Measurements from ENCODE around the gene PCGF6.
"Not testable (repeated sequence)": the region's sequence is repeated elsewhere in the genome, so short reads cannot be mapped to it uniquely, and the experiment has no call there.

The PCGF6 gene

DNA sequence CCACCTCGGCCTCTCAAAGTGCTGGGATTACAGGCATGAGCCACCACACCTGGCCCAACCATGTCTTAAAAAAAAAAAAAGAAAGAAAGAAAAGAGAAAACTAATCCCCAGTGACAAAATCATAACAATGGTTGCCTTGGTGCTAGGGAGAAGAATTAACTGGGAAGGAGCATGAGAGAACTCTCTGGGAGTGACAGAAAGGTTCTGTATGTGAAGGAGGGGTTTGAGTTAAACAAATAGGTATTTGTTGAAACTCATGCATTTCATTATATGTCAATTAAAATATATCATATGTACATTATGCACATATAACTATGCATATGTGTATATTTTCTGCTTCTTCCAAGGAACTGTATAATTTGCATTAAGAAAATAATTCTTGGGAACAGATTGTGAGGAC, 40.7 kb downstream of the PCGF6 start:
- DNase-seq, result no peak

- DNase-seq, result no peak
Measured at GRCh38 chr10:103307594-103307993, 43.3 kb downstream of the PCGF6 start.

DNA sequence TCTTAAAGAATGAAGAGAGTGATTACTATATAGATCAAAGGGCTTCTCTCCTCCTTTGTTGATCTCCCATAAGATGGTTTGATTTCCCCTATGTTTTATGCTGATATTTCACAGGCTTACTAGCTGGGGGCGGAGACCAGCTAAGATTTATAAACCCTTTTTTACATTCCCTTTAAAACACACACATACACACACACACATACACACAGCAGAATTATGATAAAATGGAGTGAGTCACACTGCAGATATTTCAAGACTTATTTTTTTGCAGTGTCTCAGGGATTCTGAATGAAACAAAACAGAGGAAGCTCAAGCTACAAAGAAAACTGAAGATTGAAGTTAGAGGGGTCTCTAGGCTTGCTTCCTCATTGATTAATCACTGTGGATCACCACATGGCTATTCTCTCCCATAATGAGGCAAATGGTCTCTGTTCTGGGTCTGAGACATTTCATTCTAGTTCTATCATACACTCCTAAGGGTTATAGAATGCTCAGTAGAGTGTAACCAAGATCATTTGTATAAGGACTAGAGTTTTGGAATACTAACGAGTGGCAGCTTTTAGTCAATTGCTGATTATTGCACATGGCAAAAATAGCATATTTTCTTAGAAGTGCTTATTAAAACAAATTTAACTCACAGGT, 55.4 kb downstream of the PCGF6 start:
- no peak for DNase-seq

DNA sequence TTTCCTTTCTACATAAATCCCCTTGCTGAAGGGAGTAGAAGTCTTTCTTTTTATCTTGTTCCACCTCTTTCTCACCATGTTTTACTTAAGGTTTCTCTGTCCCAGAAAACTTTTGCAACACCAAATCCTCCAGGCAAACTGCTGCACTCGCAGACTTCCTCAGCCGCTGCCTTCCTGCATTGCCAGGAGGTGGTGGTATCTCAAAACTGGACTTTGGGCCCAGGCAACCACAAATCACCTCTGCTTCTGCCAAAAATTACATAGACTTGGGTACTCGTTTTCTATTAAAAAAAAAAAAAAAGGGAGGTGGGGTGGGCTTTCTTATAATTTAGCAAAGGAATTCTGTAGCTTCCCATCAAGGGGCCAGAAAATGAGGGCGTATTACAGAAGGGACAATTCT, 59.4 kb downstream of the PCGF6 start:
- no peak for DNase-seq

GRCh38 chr10:103287992-103288391, 62.9 kb downstream of the PCGF6 start:
- DNase-seq, result no peak

DNA sequence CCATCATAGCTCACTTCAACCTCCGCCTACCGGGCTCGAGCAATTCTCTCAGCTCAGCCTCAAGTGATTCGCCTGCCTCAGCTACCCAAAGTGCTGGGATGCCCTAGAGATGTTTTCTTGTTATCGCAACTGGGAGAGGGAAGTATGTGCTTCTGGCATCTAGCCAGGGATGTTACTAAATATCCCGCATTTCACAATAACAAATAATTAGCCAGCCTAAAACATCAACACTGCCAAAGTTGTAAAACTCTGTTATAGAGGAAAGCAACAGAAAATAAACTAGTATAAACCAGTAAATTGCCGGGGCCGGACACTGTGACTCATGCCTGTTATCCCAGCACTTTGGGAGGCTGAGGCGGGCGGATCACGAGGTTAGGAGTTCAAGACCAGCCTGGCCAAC, 66.8 kb downstream of the PCGF6 start:
- no peak for DNase-seq

GRCh38 chr10:103282961-103283360, 68.0 kb downstream of the PCGF6 start:
- no peak for DNase-seq

- no peak for DNase-seq
Measured at GRCh38 chr10:103281753-103282152, 69.2 kb downstream of the PCGF6 start.

GRCh38 chr10:103280506-103280905, 70.4 kb downstream of the PCGF6 start:
- DNase-seq, result no peak

DNA sequence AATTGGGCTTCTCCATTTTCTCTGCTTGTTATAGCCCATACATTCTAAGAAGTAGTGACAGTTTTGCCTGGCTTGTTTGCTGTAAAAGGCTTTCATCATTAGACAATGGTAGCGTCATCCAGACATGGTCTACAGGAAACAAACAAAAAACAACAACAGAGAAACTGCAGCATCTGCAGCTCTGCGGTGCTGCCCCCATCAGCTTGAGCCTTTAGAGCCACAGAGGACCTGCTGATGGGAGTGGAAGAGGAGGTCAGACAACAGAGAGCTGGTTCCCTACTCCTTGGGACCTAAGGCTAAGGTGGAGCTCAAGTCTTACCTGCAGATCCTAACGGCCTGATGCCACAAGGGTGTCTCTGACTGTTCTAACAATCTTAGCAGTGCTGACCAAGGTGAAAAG, 70.9 kb downstream of the PCGF6 start:
- no peak for DNase-seq

GRCh38 chr10:103278862-103279298, 72.1 kb downstream of the PCGF6 start:
- DNase-seq, result peak; percentile 38

DNA sequence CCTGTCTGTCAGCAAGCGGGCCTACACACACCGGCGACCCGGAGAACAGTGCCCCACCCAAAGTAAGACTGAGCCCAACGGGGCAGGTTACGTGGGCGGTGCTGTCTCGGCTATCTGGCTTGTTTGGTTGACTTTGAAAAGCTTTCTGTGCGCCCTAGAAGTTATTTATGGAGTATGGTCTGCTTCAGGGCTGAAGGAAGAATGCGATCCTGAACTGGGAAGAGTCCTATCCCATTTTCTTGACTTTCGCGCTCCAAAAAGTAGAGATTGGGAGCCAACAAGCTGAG, 72.5 kb downstream of the PCGF6 start:
- no peak for DNase-seq

- no peak for DNase-seq
Measured at GRCh38 chr10:103277713-103278536, 73.0 kb downstream of the PCGF6 start.

- no peak for DNase-seq
Measured at GRCh38 chr10:103276896-103277712, 73.8 kb downstream of the PCGF6 start, which contains the start of gene INA. Gene INA (plus strand): TSS chr10:103277138. CDS start chr10:103277212, 74 bp downstream.

DNA sequence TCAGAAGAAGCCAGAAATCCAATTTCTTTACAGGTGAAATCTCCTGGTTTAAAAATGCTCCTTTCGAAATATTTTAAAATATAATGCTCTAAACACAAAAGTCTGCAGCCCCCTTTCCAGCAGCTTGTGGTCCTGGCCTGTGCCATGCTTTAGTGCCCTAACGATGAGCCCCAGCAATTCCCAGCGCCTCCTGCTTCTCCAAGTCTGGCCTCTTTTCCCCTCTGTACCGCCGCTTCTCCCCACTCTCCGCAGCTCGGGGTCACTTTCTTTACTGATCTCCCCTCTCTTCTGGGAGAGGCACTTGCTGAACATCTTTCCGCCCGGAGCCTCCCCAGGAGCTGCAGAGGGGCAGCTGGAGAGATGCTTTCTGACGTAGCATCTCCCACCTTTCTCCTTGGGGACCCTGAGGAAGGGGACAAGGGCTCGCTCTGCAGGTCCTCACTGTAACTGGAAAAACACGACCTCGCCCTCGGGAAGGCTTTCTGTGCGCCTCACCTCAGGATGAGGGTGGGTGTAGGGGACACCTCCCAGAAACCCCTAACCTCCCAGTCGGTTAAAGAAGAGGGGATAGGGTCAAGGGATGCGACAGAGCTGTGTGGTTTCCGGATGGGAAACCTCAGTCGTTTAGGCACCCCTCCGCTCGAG, 74.6 kb downstream of the PCGF6 start:
- no peak for DNase-seq

- peak; percentile 94 for DNase-seq
Measured at GRCh38 chr10:103273041-103273441, 77.9 kb downstream of the PCGF6 start.

GRCh38 chr10:103265717-103266329, 85.1 kb downstream of the PCGF6 start:
- no peak for DNase-seq

DNA sequence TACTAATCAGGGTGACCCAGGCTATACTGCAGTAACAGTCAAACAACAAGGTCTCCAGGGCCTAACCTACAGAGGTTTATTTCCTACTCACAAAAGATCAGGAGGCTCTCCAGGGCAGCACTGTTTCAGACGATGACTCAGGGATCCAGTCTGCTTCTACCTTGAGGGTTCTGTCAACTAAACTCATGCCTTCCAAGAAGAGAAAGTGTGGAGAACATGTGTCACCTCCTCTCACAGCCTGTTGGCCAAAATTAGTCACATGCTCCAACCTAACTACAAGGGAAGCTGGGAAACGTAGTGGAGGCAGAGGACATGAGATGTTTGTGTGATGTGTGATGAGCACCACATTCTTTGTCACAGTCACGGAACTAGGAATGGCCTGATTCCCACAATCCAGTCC, 88.7 kb downstream of the PCGF6 start:
- DNase-seq, result no peak

- no peak for DNase-seq
Measured at GRCh38 chr10:103259989-103260388, 91.0 kb downstream of the PCGF6 start.

DNA sequence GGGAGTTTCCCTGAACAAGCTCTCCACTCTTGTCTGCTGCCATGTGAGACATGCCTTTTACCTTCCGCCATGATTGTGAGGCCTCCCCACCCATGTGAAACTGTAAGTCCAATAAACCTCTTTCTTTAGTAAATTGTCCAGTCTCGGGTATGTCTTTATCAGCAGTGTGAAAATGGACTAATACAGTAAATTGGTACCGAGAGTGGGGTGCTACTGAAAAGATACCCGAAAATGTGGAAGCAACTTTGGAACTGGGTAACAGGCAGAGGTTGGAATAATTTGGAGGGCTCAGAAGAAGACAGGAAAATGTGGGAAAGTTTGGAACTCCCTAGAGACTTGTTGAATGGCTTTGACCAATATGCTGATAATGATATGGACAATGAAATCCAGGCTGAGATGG, 92.0 kb downstream of the PCGF6 start:
- not testable (repeated sequence) for DNase-seq

- DNase-seq, result no peak
Measured at GRCh38 chr10:103257812-103258211, 93.1 kb downstream of the PCGF6 start.

DNA sequence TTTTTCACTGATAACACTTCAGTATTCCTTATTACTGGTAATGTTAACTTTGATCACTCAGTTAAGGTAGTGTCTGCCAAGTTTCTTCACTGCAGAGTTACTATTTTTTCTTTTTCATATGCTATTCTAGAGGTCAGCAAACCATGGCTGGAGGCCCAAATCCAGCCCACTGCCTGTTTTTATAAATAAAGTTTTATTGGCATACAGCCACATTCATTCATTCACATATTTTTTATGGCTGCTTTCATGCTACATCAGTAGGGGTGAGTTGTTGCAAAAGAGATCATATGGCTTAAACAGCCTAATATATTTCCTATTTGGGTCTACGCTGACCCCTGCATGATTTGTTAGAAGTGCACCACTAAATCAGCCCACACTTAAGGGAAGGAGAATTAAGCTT, 94.3 kb downstream of the PCGF6 start:
- no peak for DNase-seq

Data from 8988T (cell line).